Keratinocyte (primary cell): ENCODE data around the gene CNTNAP5.

Experiments
- CTCF ChIP-seq, 3 experiments: IDR thresholded peaks in 1 of 3; conservative IDR thresholded peaks in 1 of 3; optimal IDR thresholded peaks in 1 of 3; 2 replicates in 2 of 3; 3 replicates in 1 of 3; pipeline versions ENCODE3 to v1.5.1; 2011; ENCODE audit warnings: low read length in 3 of 3, mild to moderate bottlenecking in 3 of 3, moderate library complexity in 2 of 3, control low read depth in 1 of 3, inconsistent platforms in 1 of 3; ENCODE audit not compliant: insufficient read depth in 2 of 3; ENCODE audit errors: extremely low read depth in 1 of 3
- EZH2 ChIP-seq: IDR thresholded peaks from one replicate; pipeline ENCODE4 v1.6.1; 2012; ENCODE audit warnings: inconsistent platforms, mild to moderate bottlenecking, low read length, moderate library complexity

- TF ChIP-seq CTCF (optimal IDR thresholded peaks at IDR 0.05 in 1 of 3, IDR thresholded peaks at IDR 0.05 in 1 of 3, conservative IDR thresholded peaks at IDR 0.05 in 1 of 3; ENCODE audit: extremely low read depth in 1 of 3, insufficient read depth in 2 of 3, low read length in 3 of 3) (no peak), EZH2 (no peak)
Measured at GRCh38 chr2:124281541-124281940, 256.5 kb downstream of the CNTNAP5 start.
